HepG2 (cell line): ENCODE data around the gene SMPD1. TPM values are rescaled to one million over a fixed set of nuclear protein-coding genes. Genes with fewer than 3 reads are reported as not detected.

ENCODE experiments used
- AHDC1 ChIP-seq: sonication (generic); formaldehyde crosslinking; IDR thresholded peaks from 2 replicates; pipeline ENCODE4 v1.5.1; 2020; ENCODE audit warnings: mild to moderate bottlenecking, missing genetic modification reagents, borderline replicate concordance
- MYNN ChIP-seq: sonication (generic); formaldehyde crosslinking; IDR thresholded peaks from 2 replicates; pipeline ENCODE4 v1.4.0; 2020; ENCODE audit warnings: mild to moderate bottlenecking, low read depth, missing genetic modification reagents
- NCOA1 ChIP-seq: sonication (generic); formaldehyde crosslinking; IDR thresholded peaks from 2 replicates; pipeline ENCODE4 v1.9.0; 2021; ENCODE audit warnings: missing genetic modification reagents
- PRDM10 ChIP-seq: sonication (generic); formaldehyde crosslinking; IDR thresholded peaks from 2 replicates; pipeline ENCODE4 v1.4.0; 2020; ENCODE audit warnings: low read depth, missing genetic modification reagents
- TFDP1 ChIP-seq: IDR thresholded peaks from 2 replicates; pipeline ENCODE4 v1.6.1; 2016; ENCODE audit warnings: missing compliant biosample characterization, missing genetic modification reagents, borderline replicate concordance
- TRIM24 ChIP-seq: sonication (generic); formaldehyde crosslinking; IDR thresholded peaks from 2 replicates; pipeline ENCODE4 v1.8.0; 2022; ENCODE audit warnings: mild to moderate bottlenecking, missing genetic modification reagents
- ZBTB21 ChIP-seq: sonication (generic); formaldehyde crosslinking; IDR thresholded peaks from 2 replicates; pipeline ENCODE4 v1.4.0; 2020; ENCODE audit warnings: missing genetic modification reagents
- ZGPAT ChIP-seq: IDR thresholded peaks from 2 replicates; pipeline ENCODE4 v1.6.1; 2016; ENCODE audit warnings: mild to moderate bottlenecking
- ZNF557 ChIP-seq: sonication (generic); formaldehyde crosslinking; IDR thresholded peaks from 2 replicates; pipeline ENCODE4 v1.4.0; 2020; ENCODE audit warnings: missing genetic modification reagents
- ZNF569 ChIP-seq: sonication (generic); formaldehyde crosslinking; IDR thresholded peaks from 2 replicates; pipeline ENCODE4 v1.5.0; 2020; ENCODE audit warnings: mild to moderate bottlenecking, missing genetic modification reagents, moderate library complexity, borderline replicate concordance
- polyA plus RNA-seq, 8 experiments: library from polyadenylated mRNA; depleted of rRNA in 3 of 8; stranded (reverse) in 7 of 8; unstranded in 1 of 8; fragments of >200 nt; fragmentation: Illumina TruSeq in 4 of 8; extraction: Trizol in 4 of 8; gene quantifications; 2 replicates each; pipeline versions ENCODE4 v1.2.1 to v1.2.3, GENCODE V29; 2011 to 2016; ENCODE audit warnings: low read depth in 4 of 8, missing spikeins in 1 of 8, mixed read lengths in 1 of 8; ENCODE audit not compliant: insufficient read depth in 1 of 8
- total RNA-seq, 5 experiments: library from RNA; depleted of rRNA; stranded (reverse); fragments of >200 nt; fragmentation: Illumina TruSeq; extraction: Trizol; gene quantifications; 2 replicates each; pipeline ENCODE4 v1.2.3, GENCODE V29; 2016; ENCODE audit warnings: low read depth in 1 of 5

Gene SMPD1
- total and polyA plus RNA-seq, 2 of the 13 experiments (the other 11 are each of a cell fraction or from before 2014, with no cell fraction given) = 6.3 to 8.4 TPM

GRCh38 chr11:6402061-6402470 lies 11.8 kb downstream of the SMPD1 start (continued):
- no peak for TF ChIP-seq AHDC1 (CRISPR knock-in tag)
- no peak for TF ChIP-seq ZNF569 (CRISPR knock-in tag)
- no peak for TF ChIP-seq ZBTB21
- no peak for TF ChIP-seq ZGPAT (CRISPR knock-in tag)
- TF ChIP-seq TRIM24 (CRISPR knock-in tag) = no peak
- no peak for TF ChIP-seq ZNF557 (CRISPR knock-in tag)
- TF ChIP-seq TFDP1 (CRISPR knock-in tag) = no peak
- TF ChIP-seq MYNN (CRISPR knock-in tag) = no peak
- no peak for TF ChIP-seq PRDM10 (CRISPR knock-in tag)
- no peak for TF ChIP-seq NCOA1
- TF ChIP-seq, all 625 proteins: peak for 37
